A673 (cell line): ENCODE results near the gene GPR37. TPM values are rescaled to one million over a fixed set of nuclear protein-coding genes. Genes with fewer than 3 reads are reported as not detected.

Source experiments
- BruUV-seq: library from RNA; stranded (reverse); fragments of 400-500 nt; replicated peaks from 2 replicates; lab custom pipeline; 2021; lab: Mats Ljungman, UMichigan
- CTCF ChIA-PET: fragments of 300-600 bp; sonication (Branson Sonifier 250); formaldehyde crosslinking; loops from one replicate; lab custom pipeline; 2022; ENCODE audit warnings: antibody characterized with exemption; lab: Charles Lee
- POLR2A ChIA-PET: fragments of 300-600 bp; sonication (Branson Sonifier 250); formaldehyde crosslinking; loops from one replicate; lab custom pipeline; 2022; ENCODE audit warnings: antibody characterized with exemption; ENCODE audit not compliant: low non-redundant PET; lab: Charles Lee
- DNase-seq: peaks from one replicate; pipeline ENCODE4 v3.0.0-alpha.2; 2015; ENCODE audit warnings: low spot score
- H3K27ac ChIP-seq: fragments of 200-600 bp; sonication (generic); 2 replicates; pipeline ENCODE4 v1.5.1; 2016; ENCODE audit warnings: mixed run types, low read depth, mild to moderate bottlenecking, mixed read lengths, antibody characterized with exemption, low read length; ENCODE audit not compliant: poor library complexity, severe bottlenecking
- H3K27me3 ChIP-seq: fragments of 200-600 bp; sonication (generic); replicated peaks from 2 replicates; pipeline ENCODE4 v1.6.1; 2017; ENCODE audit warnings: mixed run types, low read depth, mild to moderate bottlenecking, mixed read lengths, antibody characterized with exemption, low read length; ENCODE audit not compliant: insufficient read depth, poor library complexity
- H3K36me3 ChIP-seq: fragments of 200-600 bp; sonication (generic); 2 replicates; pipeline ENCODE4 v1.6.1; 2016; ENCODE audit warnings: mixed run types, mild to moderate bottlenecking, mixed read lengths, antibody characterized with exemption, low read length; ENCODE audit not compliant: insufficient read depth, poor library complexity, severe bottlenecking
- H3K4me1 ChIP-seq: fragments of 200-600 bp; sonication (generic); 2 replicates; pipeline ENCODE4 v1.6.1; 2017; ENCODE audit warnings: mixed run types, mild to moderate bottlenecking, mixed read lengths, antibody characterized with exemption, low read length; ENCODE audit not compliant: insufficient read depth, poor library complexity, severe bottlenecking
- H3K4me3 ChIP-seq: fragments of 200-600 bp; sonication (generic); 2 replicates; pipeline ENCODE4 v1.5.1; 2016; ENCODE audit warnings: low read depth, mixed run types, mild to moderate bottlenecking, mixed read lengths, low read length; ENCODE audit not compliant: poor library complexity, severe bottlenecking
- H3K9me3 ChIP-seq: fragments of 200-600 bp; sonication (generic); 2 replicates; pipeline ENCODE4 v1.6.1; 2016; ENCODE audit warnings: mixed run types, low read depth, mild to moderate bottlenecking, mixed read lengths, antibody characterized with exemption, low read length; ENCODE audit not compliant: poor library complexity, severe bottlenecking
- CTCF ChIP-seq: fragments of 300-800, 200-600 bp; sonication (generic); conservative IDR thresholded peaks from 2 replicates; pipeline ENCODE4 v1.5.1; 2017; ENCODE audit warnings: low read depth, mild to moderate bottlenecking, antibody characterized with exemption, low read length, moderate library complexity, mixed read lengths
- EZH2 ChIP-seq: fragments of 200-600 bp; sonication (generic); IDR thresholded peaks from 2 replicates; pipeline ENCODE4 v1.6.1; 2017; ENCODE audit warnings: borderline replicate concordance, low read depth, mild to moderate bottlenecking, mixed read lengths, antibody characterized with exemption, low read length; ENCODE audit not compliant: poor library complexity, severe bottlenecking
- intact Hi-C: fragments of 100-400 bp; cut with micrococcal nuclease; formaldehyde crosslinking; loops from one replicate; pipeline ENCODE4 v1.10.0; 2022; ENCODE audit not compliant: unreplicated experiment
- total RNA-seq: library from RNA; stranded (reverse); gene quantifications from 2 replicates; pipeline ENCODE4 v1.2.3, GENCODE V29; 2021

The GPR37 gene
- total RNA-seq, 1 experiment from 2014 or later: 0.67 TPM

- no peak overlapping the region for H3K27ac ChIP-seq
- POLR2A ChIA-PET: no interaction called here
- BruUV-seq: no TSS peak
- peak; percentile 14 for DNase-seq
- H3K4me3 ChIP-seq: peak overlapping the region; percentile 55
- TF ChIP-seq CTCF (no peak), EZH2 (no peak)
- intact Hi-C loops: no loop called here
- H3K9me3 ChIP-seq: no peaks in the 10 kb centered on the region
- H3K4me1 ChIP-seq: no peaks in the 10 kb centered on the region
- CTCF ChIA-PET: no interaction called here
- H3K27me3 ChIP-seq: peaks cover 5% of the 10 kb centered on the region
- no peaks in the 10 kb centered on the region for H3K36me3 ChIP-seq
These were observed 668 bp downstream of the GPR37 start for GRCh38 chr7:124764847-124765400.

DNA sequence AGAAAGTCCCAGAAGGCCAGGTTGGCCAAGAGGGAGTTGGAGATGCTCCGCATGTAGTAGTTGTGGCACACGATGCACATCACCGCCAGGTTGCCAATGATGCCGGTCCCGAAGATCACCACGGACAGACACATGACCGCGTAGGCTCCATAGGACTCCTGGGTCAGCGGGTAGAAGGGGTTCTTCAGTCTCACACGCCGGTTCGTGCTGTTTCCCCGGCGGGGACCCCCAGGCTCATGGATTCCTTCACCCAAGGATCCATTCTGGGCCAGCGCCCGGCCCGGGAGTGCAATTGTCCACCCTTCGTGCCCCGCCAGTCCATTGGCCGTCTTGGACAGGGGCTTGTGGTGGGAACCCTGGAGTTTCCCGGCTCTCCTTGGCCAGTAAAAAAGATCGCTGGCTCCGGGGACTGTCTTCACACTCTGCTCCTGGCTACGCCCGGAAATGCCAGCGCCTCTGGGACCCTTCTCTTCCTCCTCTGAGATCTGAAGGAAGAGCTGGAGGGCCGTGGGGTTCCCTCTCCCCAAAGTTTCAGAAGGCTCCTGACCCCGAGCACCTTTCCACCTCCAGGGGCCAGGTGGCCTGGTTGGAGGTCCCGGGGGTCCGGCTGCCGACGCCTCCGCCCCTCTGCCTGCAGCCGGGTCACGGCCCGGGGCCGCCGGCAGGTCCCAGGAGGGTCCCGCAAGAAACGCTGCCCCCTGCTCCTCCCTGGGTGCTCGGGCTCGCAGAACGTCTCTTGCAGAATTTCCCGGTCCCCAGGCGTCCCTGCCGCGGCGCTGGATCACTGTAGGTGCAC, 1.3 kb downstream of the GPR37 start:
- Histone ChIP-seq H3K9me3 (no peaks in the 10 kb centered on the region), H3K27ac (no peak overlapping the region), H3K27me3 (peaks cover 5% of the 10 kb centered on the region), H3K36me3 (no peaks in the 10 kb centered on the region), H3K4me1 (no peaks in the 10 kb centered on the region), H3K4me3 (peak overlapping the region; percentile 55)
- ChIA-PET CTCF (no interaction called here), POLR2A (no interaction called here)
- BruUV-seq: no TSS peak
- intact Hi-C loops: no loop called here
- no peak for TF ChIP-seq CTCF
- no peak for TF ChIP-seq EZH2
- DNase-seq: no peak

DNA sequence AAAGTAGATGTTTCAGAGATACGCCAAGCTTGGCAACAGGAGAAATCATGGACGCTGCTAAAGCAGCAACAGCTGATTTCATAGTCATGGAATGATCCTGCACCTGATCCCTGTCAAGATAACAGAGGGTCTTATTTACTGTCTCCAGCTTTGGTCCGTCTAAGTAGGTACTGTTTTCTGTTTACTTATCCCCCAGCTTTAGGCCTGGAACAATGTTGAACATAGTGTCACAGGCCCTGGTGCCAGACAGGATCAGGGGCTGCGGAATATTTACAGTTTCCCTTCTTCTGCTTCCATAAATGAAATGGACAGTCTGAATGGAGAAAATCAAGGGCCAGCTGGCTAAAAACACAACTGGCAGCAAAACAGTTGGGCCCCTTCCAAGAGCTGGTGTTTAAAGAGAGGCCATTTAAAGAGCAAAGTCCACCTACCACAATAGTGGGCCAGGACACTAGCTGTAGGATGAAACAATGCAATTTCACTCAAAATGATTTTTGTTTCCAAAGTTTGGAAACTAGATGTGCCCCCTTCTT, 2.9 kb downstream of the GPR37 start:
- Histone ChIP-seq H3K27ac (no peak overlapping the region), H3K36me3 (no peaks in the 10 kb centered on the region), H3K4me3 (no peak overlapping the region), H3K27me3 (peaks cover 5% of the 10 kb centered on the region), H3K9me3 (no peaks in the 10 kb centered on the region), H3K4me1 (no peaks in the 10 kb centered on the region)
- no peak for TF ChIP-seq CTCF
- no peak for TF ChIP-seq EZH2
- DNase-seq: no peak
- intact Hi-C loops: no loop called here
- POLR2A ChIA-PET: no interaction called here
- BruUV-seq: no TSS peak
- CTCF ChIA-PET: no interaction called here
